ENCODE measurements around the gene CADM2.

Gene CADM2

DNA sequence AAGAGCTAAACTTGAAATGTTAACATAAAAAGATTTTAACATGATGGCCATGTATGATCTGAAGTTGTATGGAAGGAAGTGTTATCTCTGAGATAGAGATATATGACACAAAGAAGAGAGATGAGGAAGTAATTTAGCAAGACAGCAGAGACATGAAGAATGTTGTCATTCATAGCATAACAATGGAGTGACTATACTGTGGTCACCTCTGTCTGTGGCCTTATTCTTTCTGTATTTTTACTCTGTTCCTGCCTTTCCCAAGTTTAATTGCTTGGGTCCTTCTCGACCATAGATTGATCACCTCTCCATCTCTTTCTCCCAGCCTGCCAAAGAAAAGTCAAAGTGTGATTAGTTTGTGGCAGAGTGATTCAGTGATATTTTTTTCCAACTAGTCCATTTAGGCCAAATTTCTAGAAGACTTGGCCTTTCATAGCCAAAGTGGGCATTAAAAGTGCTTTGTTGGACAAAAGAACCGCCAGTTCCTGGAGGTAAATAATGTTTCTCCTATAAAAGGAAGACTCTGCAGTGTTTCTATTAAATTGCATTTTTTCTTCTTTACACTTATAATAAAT lies 711.9 kb downstream of the CADM2 start:
- Histone ChIP-seq H3K4me3 (ENCODE audit: low read depth, low read length, poor library complexity, severe bottlenecking) (no peak overlapping the region), H3K79me2 (ENCODE audit: insufficient read depth, low read length) (no peaks in the 10 kb centered on the region), H2AFZ (ENCODE audit: low read length) (no peak overlapping the region), H3K4me1 (ENCODE audit: insufficient read depth, low read length, severe bottlenecking) (no peaks in the 10 kb centered on the region), H3K27ac (ENCODE audit: low read depth, low read length, poor library complexity, severe bottlenecking) (no peak overlapping the region), H3K4me2 (ENCODE audit: low read length) (no peak overlapping the region), H3F3A (ENCODE audit: insufficient read depth, low read length) (no peaks in the 10 kb centered on the region), H3K9me3 (ENCODE audit: low read length) (no peaks in the 10 kb centered on the region), H3K36me3 (ENCODE audit: insufficient read depth, low read length) (no peaks in the 10 kb centered on the region), H4K20me1 (ENCODE audit: insufficient read depth, low read length) (no peaks in the 10 kb centered on the region), H3K9ac (ENCODE audit: low read length) (no peak overlapping the region), H3K27me3 (ENCODE audit: insufficient read depth, low read length) (no peaks in the 10 kb centered on the region), H3K9me2 (ENCODE audit: low read depth, low read length) (no peaks in the 10 kb centered on the region)
- TF ChIP-seq, protein P1, sequence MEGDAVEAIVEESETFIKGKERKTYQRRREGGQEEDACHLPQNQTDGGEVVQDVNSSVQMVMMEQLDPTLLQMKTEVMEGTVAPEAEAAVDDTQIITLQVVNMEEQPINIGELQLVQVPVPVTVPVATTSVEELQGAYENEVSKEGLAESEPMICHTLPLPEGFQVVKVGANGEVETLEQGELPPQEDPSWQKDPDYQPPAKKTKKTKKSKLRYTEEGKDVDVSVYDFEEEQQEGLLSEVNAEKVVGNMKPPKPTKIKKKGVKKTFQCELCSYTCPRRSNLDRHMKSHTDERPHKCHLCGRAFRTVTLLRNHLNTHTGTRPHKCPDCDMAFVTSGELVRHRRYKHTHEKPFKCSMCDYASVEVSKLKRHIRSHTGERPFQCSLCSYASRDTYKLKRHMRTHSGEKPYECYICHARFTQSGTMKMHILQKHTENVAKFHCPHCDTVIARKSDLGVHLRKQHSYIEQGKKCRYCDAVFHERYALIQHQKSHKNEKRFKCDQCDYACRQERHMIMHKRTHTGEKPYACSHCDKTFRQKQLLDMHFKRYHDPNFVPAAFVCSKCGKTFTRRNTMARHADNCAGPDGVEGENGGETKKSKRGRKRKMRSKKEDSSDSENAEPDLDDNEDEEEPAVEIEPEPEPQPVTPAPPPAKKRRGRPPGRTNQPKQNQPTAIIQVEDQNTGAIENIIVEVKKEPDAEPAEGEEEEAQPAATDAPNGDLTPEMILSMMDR (IDR thresholded peaks at IDR 0.05; ENCODE audit: low read length), result no peak
- TF ChIP-seq EZH2 (IDR thresholded peaks at IDR 0.05; ENCODE audit: borderline replicate concordance, low read length), result no peak

DNA sequence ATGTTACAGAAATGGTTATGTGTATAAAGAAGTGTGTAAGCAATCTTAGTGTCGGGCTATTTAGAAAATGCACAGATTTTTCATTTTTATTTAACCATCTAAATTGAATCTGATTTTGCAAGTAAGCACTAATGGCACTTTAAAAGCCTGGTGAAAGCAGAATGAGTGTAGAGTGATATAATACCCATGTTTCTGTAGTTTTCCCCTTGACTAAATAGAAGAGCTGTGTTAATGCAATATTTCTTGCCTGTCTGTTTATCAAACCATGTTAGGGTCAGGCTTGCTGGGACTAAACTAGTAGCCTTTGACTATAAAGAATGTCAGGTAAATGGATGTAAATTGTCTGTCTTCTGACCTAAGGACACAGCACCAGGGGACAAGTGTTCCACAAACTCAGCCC lies 714.0 kb downstream of the CADM2 start:
- Histone ChIP-seq H3K27ac (ENCODE audit: low read depth, low read length, poor library complexity, severe bottlenecking) (no peak overlapping the region), H3K4me1 (ENCODE audit: insufficient read depth, low read length, severe bottlenecking) (no peaks in the 10 kb centered on the region), H3K4me3 (ENCODE audit: low read depth, low read length, poor library complexity, severe bottlenecking) (no peak overlapping the region), H3F3A (ENCODE audit: insufficient read depth, low read length) (no peaks in the 10 kb centered on the region), H3K27me3 (ENCODE audit: insufficient read depth, low read length) (no peaks in the 10 kb centered on the region), H3K9me3 (ENCODE audit: low read length) (no peaks in the 10 kb centered on the region), H3K4me2 (ENCODE audit: low read length) (no peak overlapping the region), H4K20me1 (ENCODE audit: insufficient read depth, low read length) (no peaks in the 10 kb centered on the region), H3K9me2 (ENCODE audit: low read depth, low read length) (no peaks in the 10 kb centered on the region), H2AFZ (ENCODE audit: low read length) (no peak overlapping the region), H3K9ac (ENCODE audit: low read length) (no peak overlapping the region), H3K36me3 (ENCODE audit: insufficient read depth, low read length) (no peaks in the 10 kb centered on the region), H3K79me2 (ENCODE audit: insufficient read depth, low read length) (no peaks in the 10 kb centered on the region)
- TF ChIP-seq, protein P1 (IDR thresholded peaks at IDR 0.05; ENCODE audit: low read length), result no peak
- no peak for TF ChIP-seq EZH2 (IDR thresholded peaks at IDR 0.05; ENCODE audit: borderline replicate concordance, low read length)

DNA sequence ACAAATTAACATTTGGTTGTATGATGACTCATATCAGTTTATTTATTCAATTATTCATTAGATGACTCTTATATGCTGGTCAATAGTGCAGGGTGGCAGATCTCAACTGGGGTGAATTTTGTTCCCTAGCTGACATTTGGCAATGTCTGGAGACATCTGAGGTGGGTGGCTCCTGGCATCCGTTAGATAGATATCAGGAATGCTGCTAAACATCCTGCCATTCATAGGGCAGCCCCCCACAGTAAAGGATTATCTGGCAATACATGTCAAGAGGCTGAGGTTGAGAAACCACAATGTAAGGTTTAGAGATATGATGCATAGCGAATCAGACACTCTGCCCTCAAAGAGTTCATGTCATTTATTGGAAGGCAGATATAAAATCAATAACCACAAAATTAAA lies 719.9 kb downstream of the CADM2 start:
- Histone ChIP-seq H3K27ac (ENCODE audit: low read depth, low read length, poor library complexity, severe bottlenecking) (no peak overlapping the region), H3K9me3 (ENCODE audit: low read length) (no peaks in the 10 kb centered on the region), H3F3A (ENCODE audit: insufficient read depth, low read length) (no peaks in the 10 kb centered on the region), H3K9ac (ENCODE audit: low read length) (no peak overlapping the region), H3K4me3 (ENCODE audit: low read depth, low read length, poor library complexity, severe bottlenecking) (no peak overlapping the region), H3K27me3 (ENCODE audit: insufficient read depth, low read length) (no peaks in the 10 kb centered on the region), H2AFZ (ENCODE audit: low read length) (no peak overlapping the region), H4K20me1 (ENCODE audit: insufficient read depth, low read length) (no peaks in the 10 kb centered on the region), H3K4me2 (ENCODE audit: low read length) (no peak overlapping the region), H3K9me2 (ENCODE audit: low read depth, low read length) (no peaks in the 10 kb centered on the region), H3K79me2 (ENCODE audit: insufficient read depth, low read length) (no peaks in the 10 kb centered on the region), H3K4me1 (ENCODE audit: insufficient read depth, low read length, severe bottlenecking) (no peaks in the 10 kb centered on the region), H3K36me3 (ENCODE audit: insufficient read depth, low read length) (no peaks in the 10 kb centered on the region)
- no peak for TF ChIP-seq EZH2 (IDR thresholded peaks at IDR 0.05; ENCODE audit: borderline replicate concordance, low read length)
- TF ChIP-seq, protein P1 (IDR thresholded peaks at IDR 0.05; ENCODE audit: low read length), result no peak
